ENCODE data around the gene SEC14L2.

Gene SEC14L2

DNA sequence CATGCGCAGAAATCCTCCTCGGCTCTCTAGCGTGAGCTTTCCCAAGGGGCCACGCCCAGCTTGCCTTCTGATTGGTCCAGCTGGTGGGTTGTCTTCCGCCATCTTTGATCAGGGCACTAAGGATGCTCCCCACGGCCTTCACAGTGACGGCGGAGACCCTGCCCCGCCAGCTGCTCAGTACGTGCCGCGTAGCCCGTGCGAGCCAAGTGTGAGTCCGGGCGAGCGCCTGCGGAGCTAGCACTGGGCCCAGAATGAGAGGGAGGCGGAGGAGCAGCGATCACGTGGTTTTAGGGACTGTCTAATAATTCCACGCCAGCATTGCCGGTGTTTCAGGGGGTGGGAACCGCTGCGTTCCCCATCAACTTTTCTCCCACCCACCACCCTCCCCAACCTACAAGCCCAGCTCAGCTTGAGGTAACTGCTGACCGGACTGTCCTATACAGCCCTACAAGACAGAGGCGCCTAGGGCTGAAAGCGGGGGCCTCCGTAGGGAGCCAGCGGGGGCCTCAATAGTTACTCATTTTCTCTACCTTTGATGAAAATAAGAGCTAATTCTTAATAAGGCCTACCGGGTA lies 27.2 kb downstream of the SEC14L2 start:
- Histone ChIP-seq H3K4me3 (replicated peaks; ENCODE audit: low read depth, low read length) (peak overlapping the region; percentile 84), H3K27me3 (replicated peaks; ENCODE audit: control insufficient read depth, insufficient read depth, low read length) (no peaks in the 10 kb centered on the region), H3K36me3 (ENCODE audit: control insufficient read depth, insufficient read depth, low read length) (peaks cover 11% of the 10 kb centered on the region)
- TF ChIP-seq CTCF (IDR thresholded peaks at IDR 0.05; ENCODE audit: insufficient read depth, low read length, poor library complexity, severe bottlenecking) = no peak
- peak; percentile 98 for DNase-seq (ENCODE audit: extremely low read depth, insufficient read length)

DNA sequence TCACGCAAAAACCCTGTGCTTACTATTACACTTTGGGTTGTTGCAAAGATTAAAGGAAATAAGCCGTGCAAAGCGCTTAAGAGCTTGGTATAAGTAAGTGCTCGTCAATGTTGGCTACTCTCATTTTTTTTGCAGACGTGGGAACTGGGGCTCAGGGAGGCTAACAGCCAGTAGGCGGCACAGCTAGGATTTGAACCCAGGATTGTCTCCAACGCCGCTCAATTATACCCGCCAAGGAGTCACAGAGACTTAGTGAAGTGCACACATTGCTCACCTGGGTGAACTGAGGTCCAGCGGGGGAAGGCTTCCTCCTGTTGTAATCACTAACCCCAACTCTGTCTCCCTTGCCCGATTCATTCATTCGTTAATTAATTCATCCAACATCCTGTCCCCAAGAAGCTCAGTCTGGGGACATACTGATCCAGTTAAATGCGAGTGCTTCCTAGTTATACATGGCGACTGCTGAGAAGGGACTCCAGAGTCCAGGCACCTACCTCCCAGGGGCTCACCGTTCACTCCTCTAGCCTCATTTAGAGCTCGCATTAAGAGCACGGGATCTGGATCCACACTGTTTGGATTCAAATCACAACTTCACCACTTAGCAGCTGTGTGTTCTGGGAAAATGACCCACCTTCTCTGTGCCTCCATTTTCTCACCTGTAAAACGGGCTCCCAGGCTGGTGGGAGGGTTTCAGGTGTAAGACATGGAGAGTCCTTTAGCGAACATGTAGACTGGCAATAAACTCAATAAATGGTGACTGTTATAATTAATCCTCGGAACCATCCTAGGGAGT lies 27.9 kb downstream of the SEC14L2 start:
- peak; percentile 13 for TF ChIP-seq CTCF (IDR thresholded peaks at IDR 0.05; ENCODE audit: insufficient read depth, low read length, poor library complexity, severe bottlenecking)
- peaks cover 13% of the 10 kb centered on the region for H3K36me3 ChIP-seq (ENCODE audit: control insufficient read depth, insufficient read depth, low read length)
- peak; percentile 23 for DNase-seq (ENCODE audit: extremely low read depth, insufficient read length)
- H3K27me3 ChIP-seq (replicated peaks; ENCODE audit: control insufficient read depth, insufficient read depth, low read length) = no peaks in the 10 kb centered on the region
- peak overlapping the region; percentile 70 for H3K4me3 ChIP-seq (replicated peaks; ENCODE audit: low read depth, low read length)

- Histone ChIP-seq H3K36me3 (ENCODE audit: control insufficient read depth, insufficient read depth, low read length) (peaks cover 13% of the 10 kb centered on the region), H3K4me3 (replicated peaks; ENCODE audit: low read depth, low read length) (peak overlapping the region; percentile 70), H3K27me3 (replicated peaks; ENCODE audit: control insufficient read depth, insufficient read depth, low read length) (no peaks in the 10 kb centered on the region)
- no peak for TF ChIP-seq CTCF (IDR thresholded peaks at IDR 0.05; ENCODE audit: insufficient read depth, low read length, poor library complexity, severe bottlenecking)
- no peak for DNase-seq (ENCODE audit: extremely low read depth, insufficient read length)
Measured at GRCh38 chr22:30425327-30425615, 28.5 kb downstream of the SEC14L2 start.

DNA sequence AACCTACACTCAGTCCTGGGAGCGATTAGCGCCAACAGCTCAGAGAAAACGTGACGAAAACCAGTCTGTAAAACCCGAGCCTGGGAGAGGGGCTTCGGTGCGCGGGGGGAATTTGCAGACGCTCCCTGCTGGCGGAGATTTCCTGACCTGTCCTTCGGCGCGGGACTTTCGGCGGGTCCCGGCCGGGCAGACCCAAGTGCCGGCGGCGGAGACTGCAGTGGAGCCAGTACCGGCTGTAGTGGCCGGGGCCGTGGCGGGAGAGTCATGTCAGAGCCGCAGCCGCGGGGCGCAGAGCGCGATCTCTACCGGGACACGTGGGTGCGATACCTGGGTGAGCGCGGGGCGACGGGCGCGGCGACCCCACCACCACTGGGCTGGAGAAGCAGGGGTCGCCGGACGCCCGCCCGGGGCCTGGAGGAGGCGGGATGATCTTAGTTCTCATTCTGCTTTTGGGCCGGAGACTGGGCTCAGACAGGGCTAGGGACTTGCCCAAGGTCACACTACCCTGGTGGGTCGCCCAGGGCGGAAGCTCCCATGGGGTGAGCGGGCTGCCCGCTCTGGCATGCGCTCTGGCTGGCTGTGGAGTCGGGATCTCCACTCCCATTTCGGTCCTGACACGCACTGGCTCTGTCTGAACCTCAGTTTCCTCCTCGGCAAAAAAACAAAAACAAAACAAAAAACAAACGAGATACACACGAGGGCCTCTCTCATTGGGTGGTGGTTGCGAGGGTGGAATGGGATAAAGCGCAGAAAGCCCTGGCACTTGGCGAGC lies 29.0 kb downstream of the SEC14L2 start, which contains the start of gene MTFP1:
Gene MTFP1, plus strand, starts transcription at position 153 of the 772 bp plus-strand sequence. Its CDS starts 112 bp downstream, at position 265.
- Histone ChIP-seq H3K4me3 (replicated peaks; ENCODE audit: low read depth, low read length) (peak within 1 kb of the TSS; percentile 70), H3K27me3 (replicated peaks; ENCODE audit: control insufficient read depth, insufficient read depth, low read length) (no peaks in the 10 kb centered on the region), H3K36me3 (ENCODE audit: control insufficient read depth, insufficient read depth, low read length) (peaks cover 13% of the 10 kb centered on the region)
- no peak for TF ChIP-seq CTCF (IDR thresholded peaks at IDR 0.05; ENCODE audit: insufficient read depth, low read length, poor library complexity, severe bottlenecking)
- peak; percentile 77 for DNase-seq (ENCODE audit: extremely low read depth, insufficient read length)

- Histone ChIP-seq H3K36me3 (ENCODE audit: control insufficient read depth, insufficient read depth, low read length) (peaks cover 11% of the 10 kb centered on the region), H3K27me3 (replicated peaks; ENCODE audit: control insufficient read depth, insufficient read depth, low read length) (no peaks in the 10 kb centered on the region), H3K4me3 (replicated peaks; ENCODE audit: low read depth, low read length) (peak overlapping the region; percentile 70)
- peak; percentile 70 for TF ChIP-seq CTCF (IDR thresholded peaks at IDR 0.05; ENCODE audit: insufficient read depth, low read length, poor library complexity, severe bottlenecking)
- peak; percentile 66 for DNase-seq (ENCODE audit: extremely low read depth, insufficient read length)
Measured at GRCh38 chr22:30426388-30427353, 29.9 kb downstream of the SEC14L2 start.

Measured in GM06990 (cell line).